ENCODE results near the gene KCNJ14.

Gene KCNJ14

DNA sequence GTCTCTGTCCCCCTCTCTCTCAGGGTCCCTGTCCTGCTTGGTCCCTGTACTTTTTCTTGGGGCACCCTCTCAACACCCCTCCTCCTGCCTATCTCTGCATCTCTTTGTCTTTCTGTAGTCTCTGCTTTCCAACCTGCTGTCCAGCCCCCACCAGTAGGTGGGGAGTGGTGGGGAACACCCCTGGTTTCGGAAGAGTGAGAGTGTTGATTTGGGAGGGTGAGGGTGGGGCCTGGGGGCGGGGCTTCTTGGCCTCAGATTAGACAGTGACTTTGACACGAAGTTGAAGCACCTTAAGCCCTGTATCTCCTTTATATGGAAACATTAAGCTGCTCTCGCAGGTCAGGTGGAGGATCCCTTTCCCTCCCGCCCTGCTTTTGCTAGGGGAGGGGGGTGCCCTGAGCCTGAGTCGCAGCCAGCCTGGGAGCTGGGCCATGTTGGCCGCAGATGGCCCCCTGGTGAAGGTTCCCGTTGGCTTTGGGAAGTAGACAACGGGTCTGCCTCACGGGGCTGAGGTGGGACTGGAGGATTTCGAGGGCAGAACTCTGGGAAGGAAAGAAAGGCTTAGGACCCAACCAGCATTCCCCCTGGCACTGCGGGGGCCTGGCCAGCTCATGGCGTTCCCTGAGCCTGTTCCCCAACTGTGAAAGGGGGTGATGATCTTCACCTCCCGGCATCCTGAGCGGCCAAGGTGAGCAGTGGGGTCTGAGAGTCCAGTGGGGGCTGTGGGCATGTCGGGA is at the start of gene KCNJ14:
TSS of gene KCNJ14 (plus strand) at position 404 of the 737 bp plus-strand sequence. CDS start 6,151 bp downstream, outside the sequence.
- no peak for DNase-seq

- no peak for DNase-seq
Observed at GRCh38 chr19:48405850-48406249, 49.5 kb upstream of the KCNJ14 start.

- DNase-seq, result no peak
Observed at GRCh38 chr19:48413879-48414587, 41.3 kb upstream of the KCNJ14 start.

GRCh38 chr19:48415395-48415794 is 40.0 kb upstream of the KCNJ14 start:
- peak in 1 of 2 experiments; percentile 39 for DNase-seq

- DNase-seq, result no peak
Observed at GRCh38 chr19:48415806-48416221, 39.6 kb upstream of the KCNJ14 start.

GRCh38 chr19:48417421-48417820 is 38.0 kb upstream of the KCNJ14 start:
- DNase-seq, result no peak

DNA sequence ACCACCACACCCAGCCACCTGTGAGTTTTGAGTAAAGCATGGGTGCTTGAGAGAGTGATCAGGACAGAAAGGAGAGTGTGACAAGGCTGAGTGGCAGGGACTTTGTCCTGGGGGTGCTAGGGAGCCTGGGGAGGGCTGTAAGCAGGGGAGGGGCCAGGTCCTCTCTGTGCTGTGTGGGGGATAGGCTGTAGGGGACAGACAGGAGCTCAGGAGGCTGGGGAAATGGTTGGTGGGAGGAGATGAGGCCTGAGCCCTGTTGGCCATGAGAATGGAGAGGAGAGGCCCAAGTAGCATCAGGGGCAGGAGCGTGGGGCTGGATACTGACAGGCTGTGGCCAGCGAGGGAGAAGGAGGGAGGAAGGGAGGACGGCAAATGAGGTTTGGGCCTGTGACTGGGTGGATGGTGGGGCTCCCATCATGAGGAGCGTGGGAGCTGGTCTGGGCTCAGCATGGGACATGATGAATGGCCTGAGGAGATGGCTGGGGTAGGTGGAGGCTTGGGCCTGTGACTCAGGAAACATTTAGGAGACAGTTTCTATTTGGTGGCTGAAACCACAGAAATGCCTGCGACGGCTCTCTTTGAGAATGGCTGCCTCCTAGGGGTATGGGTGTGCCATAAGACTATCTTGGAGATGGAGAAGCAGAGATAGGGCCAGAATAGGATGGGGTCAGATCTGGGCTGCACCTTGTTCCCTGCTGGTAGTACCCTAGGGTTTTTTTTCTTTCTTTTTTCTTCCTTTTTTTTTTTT is 36.9 kb upstream of the KCNJ14 start:
- DNase-seq, result no peak

DNA sequence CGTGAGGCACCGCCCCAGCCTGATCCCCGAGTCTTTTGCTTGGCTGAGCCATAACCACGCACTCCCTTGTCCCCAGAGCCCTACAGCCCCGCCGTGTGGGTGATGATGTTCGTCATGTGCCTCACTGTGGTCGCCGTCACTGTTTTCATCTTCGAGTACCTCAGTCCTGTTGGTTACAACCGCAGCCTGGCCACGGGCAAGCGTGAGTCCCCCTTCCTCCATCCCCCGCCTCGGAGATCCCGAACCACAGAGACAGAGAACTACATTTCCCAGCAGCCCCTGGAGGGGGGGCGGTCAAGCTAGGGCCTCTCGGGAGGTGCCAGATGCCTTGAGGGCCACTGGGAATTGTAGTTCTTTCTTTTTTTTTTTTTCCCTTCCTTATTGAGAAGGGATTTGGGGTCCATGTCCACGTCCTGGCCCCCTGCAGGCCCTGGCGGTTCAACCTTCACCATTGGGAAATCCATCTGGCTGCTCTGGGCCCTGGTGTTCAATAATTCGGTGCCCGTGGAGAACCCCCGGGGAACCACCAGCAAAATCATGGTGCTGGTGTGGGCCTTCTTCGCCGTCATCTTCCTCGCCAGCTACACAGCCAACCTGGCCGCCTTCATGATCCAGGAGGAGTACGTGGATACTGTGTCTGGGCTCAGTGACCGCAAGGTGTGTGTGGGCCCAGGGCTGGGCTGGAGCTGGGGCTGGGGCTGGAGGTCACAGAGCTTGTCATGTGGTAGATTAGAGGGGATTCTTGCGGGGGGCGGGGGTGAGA is 36.0 kb upstream of the KCNJ14 start:
- peak; percentile 86 to 87 for DNase-seq

DNA sequence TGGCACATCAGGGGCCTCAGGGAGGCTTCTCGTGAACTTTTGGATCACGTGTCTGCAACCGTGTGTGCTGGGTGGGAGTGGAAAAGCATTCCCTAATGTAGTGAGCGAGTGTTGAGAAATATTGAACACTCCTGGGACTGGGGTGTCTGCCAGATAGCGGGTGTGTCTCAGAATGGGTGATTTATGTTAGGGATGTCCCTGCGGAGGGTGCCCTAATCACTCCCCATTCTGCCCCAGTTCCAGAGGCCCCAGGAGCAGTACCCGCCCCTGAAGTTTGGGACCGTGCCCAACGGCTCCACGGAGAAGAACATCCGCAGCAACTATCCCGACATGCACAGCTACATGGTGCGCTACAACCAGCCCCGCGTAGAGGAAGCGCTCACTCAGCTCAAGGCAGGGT is 33.8 kb upstream of the KCNJ14 start:
- no peak for DNase-seq

DNA sequence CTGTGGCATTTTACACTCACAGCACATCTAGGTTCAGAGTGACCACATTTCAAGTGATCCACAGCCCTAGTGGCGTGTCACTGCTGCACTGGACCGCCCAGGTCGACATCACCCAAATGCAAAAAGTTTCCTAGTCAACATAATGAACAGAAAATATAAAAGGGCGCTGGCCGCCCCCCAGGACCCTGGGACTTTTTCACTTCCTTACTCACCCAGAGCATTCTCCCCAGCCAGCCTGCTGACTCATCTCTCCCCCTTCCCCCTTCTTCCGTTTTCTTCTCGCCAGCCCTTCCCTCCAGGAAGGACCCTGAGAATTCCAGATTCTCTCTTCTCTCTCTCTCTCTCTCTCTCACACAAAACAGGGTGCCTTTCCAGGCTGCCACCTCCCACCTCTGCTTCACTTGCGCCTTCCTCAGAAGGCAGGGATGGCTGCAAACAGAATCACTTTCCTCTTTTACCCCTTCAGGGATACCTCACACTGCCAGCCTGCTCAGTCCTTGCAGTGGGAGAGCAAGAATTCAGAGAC is 30.6 kb upstream of the KCNJ14 start:
- DNase-seq, result no peak

DNA sequence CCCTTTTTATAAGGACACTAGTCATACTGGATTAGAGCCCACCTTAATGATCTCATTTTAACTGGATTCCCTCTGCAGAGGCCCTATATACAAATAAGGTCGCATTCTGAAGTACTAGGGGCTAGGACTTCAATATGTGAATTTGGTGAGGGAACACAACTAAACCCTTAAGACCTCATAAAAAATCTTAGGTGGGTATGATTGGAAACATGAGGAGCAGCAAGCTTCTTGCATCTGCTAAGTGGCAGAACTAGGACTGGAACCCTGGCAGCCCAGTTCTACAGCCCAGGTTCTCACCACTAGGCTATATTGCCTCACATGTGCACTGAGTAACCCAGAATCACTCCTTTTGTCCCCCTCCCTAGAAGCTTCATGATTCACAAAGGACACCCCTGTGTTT is 26.7 kb upstream of the KCNJ14 start:
- no peak for DNase-seq

GRCh38 chr19:48433337-48433736 is 22.0 kb upstream of the KCNJ14 start:
- DNase-seq, result no peak

DNA sequence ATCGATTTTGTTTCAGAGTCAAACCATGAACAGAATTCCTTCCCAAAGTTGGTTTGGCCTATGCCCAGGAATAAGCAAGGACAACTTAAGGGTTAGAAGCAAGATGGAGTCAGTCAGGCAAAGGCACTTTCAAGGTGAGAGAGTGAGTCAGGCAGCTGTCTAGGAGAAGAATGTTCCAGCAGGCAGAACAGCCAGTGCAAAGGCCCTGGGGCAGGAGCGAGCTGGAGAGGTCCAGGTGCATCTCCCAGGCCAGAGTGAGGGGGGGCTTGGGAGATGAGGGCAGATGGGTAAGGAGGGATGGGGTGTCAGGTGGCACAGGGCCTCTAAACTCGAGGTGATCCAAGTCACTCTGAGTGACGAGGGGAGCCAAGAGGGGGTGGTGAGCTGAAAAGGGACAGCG is 18.8 kb upstream of the KCNJ14 start:
- no peak for DNase-seq

DNA sequence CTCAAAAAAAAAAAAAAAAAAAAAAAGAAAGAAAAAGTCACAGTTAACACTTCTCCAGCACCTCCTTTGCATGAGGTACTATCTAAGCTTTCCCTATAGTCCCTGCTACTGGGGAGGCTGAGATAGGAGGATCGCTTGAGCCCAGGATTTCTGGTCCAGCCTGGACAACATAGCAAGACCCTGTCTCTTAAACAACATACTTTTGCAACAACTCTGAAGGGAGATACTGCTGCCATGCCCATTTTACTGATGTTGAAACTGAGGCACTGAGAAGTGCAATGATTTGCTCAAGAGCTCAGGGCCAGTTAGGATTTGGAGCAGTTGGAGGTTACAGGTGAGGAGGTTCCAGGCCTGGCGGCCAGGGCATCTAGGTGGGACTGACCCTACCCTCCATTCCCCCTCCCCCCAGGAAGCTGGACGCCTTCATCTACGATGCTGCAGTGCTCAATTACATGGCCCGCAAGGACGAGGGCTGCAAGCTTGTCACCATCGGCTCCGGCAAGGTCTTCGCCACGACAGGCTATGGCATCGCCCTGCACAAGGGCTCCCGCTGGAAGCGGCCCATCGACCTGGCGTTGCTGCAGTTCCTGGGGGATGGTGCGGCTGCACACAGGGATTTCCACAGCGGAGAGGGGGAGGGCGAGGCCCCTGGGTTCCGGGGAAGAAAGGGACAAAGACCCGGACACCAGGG is 13.9 kb upstream of the KCNJ14 start:
- no peak for DNase-seq

DNA sequence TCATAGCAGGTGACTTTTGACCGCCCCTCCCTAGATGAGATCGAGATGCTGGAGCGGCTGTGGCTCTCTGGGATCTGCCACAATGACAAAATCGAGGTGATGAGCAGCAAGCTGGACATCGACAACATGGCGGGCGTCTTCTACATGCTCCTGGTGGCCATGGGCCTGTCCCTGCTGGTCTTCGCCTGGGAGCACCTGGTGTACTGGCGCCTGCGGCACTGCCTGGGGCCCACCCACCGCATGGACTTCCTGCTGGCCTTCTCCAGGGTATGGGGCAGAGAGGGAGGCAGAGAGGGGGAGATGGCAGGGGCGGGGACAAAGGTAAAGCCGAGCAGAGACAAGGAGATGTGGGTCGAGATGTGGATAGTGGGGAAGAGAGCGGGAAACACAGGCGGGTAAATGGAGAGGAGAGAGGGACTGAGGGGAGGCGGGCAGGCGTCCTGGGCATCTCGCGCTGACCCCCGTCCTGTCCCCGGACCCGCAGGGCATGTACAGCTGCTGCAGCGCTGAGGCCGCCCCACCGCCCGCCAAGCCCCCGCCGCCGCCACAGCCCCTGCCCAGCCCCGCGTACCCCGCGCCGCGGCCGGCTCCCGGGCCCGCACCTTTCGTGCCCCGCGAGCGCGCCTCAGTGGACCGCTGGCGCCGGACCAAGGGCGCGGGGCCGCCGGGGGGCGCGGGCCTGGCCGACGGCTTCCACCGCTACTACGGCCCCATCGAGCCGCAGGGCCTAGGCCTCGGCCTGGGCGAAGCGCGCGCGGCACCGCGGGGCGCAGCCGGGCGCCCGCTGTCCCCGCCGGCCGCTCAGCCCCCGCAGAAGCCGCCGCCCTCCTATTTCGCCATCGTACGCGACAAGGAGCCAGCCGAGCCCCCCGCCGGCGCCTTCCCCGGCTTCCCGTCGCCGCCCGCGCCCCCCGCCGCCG is 13.0 kb upstream of the KCNJ14 start:
- no peak for DNase-seq

- no peak for DNase-seq
Observed at GRCh38 chr19:48443256-48443655, 12.1 kb upstream of the KCNJ14 start.

GRCh38 chr19:48443731-48444128 is 11.6 kb upstream of the KCNJ14 start:
- DNase-seq, result no peak

DNA sequence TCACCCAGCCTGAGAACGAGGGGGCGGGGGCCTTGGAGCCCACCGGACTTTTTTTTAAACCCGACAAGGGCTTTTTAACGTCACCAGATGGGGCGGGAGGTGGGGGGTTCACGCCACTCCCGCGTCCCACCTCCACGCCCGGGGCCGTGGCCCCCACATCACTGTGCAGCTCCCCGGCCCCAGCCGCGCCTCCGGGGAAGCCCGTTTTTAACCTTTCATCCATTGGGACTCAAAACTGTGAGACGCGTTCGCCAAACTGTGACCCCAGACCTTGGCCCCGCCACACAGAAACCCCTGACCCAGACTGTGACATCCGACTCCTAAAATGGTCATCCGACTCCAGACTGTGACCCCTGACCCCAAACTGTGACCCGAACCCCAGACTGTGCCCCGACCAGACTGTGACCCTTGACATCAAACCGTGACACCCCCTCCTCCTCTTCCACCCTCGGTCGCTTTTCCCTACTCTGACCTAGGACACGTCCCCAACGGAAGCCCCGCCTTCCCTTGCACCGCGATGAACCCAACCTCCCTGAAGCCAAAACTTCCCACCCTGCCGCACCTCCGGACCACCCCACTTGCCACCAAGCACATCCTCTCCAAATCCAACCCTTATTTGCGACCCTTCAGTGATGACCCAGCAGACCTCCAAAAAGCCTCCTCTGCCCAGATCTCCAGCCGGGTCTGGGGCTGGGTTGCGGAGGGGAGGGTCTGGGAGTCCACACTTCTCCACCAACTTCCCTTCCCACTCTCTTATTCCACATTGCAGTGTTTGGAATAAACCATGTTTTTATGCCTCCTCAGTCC is 11.0 kb upstream of the KCNJ14 start:
- DNase-seq, result no peak

GRCh38 chr19:48444936-48445200 is 10.5 kb upstream of the KCNJ14 start:
- DNase-seq, result no peak

DNA sequence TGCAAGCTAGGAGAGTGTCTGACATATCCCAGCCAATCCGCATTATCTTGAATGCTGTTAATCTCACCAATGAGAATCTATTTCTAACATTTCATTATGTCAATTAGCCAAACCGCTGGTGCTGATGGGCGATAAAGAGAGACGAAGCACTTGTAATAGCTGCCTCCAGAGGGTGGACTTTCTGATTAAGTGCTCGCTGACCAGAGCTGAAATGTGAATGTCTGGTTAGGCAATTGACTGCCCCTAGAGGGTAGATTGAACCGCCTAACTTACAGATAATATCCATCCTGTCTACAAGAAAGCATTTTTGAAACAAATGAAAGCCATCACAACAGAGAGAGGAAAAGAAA is 10.1 kb upstream of the KCNJ14 start:
- peak in 1 of 2 experiments; percentile 73 for DNase-seq
